H9 (cell line): Measurements from ENCODE around the gene DGKD. TPM values are rescaled to one million over a fixed set of nuclear protein-coding genes. Genes with fewer than 3 reads are reported as not detected.

Source experiments
- DNase-seq: peaks from one replicate; pipeline ENCODE4 v3.0.0-alpha.2; 2017
- H2AFZ ChIP-seq: one replicate; pipeline ENCODE4 v1.6.1; 2013; ENCODE audit warnings: mild to moderate bottlenecking, low read length, control low read depth, moderate library complexity
- H2AK5ac ChIP-seq: 2 replicates; pipeline ENCODE4 v1.6.1; 2013; ENCODE audit warnings: low read length, control low read depth, mixed read lengths; ENCODE audit not compliant: insufficient read length
- H2BK120ac ChIP-seq: one replicate; pipeline ENCODE4 v1.6.1; 2013; ENCODE audit warnings: low read depth, mild to moderate bottlenecking, low read length, control low read depth, inconsistent platforms; ENCODE audit not compliant: poor library complexity, severe bottlenecking
- H2BK12ac ChIP-seq: 2 replicates; pipeline ENCODE4 v1.6.1; 2013; ENCODE audit warnings: low read length, control low read depth, mixed read lengths, low read depth; ENCODE audit not compliant: insufficient read length
- H2BK15ac ChIP-seq: 2 replicates; pipeline ENCODE4 v1.6.1; 2013; ENCODE audit warnings: low read depth, low read length, control low read depth
- H2BK20ac ChIP-seq: one replicate; pipeline ENCODE4 v1.6.1; 2013; ENCODE audit warnings: low read depth, mild to moderate bottlenecking, low read length, control low read depth, inconsistent platforms; ENCODE audit not compliant: poor library complexity, severe bottlenecking
- H2BK5ac ChIP-seq: 2 replicates; pipeline ENCODE4 v1.6.1; 2013; ENCODE audit warnings: low read length, control low read depth, mixed read lengths; ENCODE audit not compliant: insufficient read length
- H3K14ac ChIP-seq: 2 replicates; pipeline ENCODE4 v1.6.1; 2013; ENCODE audit warnings: low read length, control low read depth; ENCODE audit not compliant: insufficient read depth
- H3K18ac ChIP-seq: 2 replicates; pipeline ENCODE4 v1.6.1; 2013; ENCODE audit warnings: low read depth, mild to moderate bottlenecking, mixed read lengths, low read length, control low read depth; ENCODE audit not compliant: insufficient read length
- H3K23ac ChIP-seq: 2 replicates; pipeline ENCODE4 v1.6.1; 2013; ENCODE audit warnings: low read length, control low read depth, mixed read lengths, low read depth; ENCODE audit not compliant: insufficient read length
- H3K23me2 ChIP-seq: 2 replicates; pipeline ENCODE4 v1.6.1; 2013; ENCODE audit warnings: low read depth, mild to moderate bottlenecking, mixed read lengths, low read length, control low read depth; ENCODE audit not compliant: insufficient read length, poor library complexity, severe bottlenecking
- H3K27ac ChIP-seq: 2 replicates; pipeline ENCODE4 v1.5.1; 2013; ENCODE audit warnings: low read length, control low read depth, mixed read lengths, low read depth; ENCODE audit not compliant: insufficient read length
- H3K27me3 ChIP-seq: 2 replicates; pipeline ENCODE4 v1.6.1; 2013; ENCODE audit warnings: low read length, control low read depth, inconsistent platforms; ENCODE audit not compliant: insufficient read depth
- H3K4ac ChIP-seq: 2 replicates; pipeline ENCODE4 v1.6.1; 2013; ENCODE audit warnings: low read depth, mild to moderate bottlenecking, control low read depth, inconsistent platforms, low read length, moderate library complexity
- H3K4me1 ChIP-seq: 2 replicates; pipeline ENCODE4 v1.6.1; 2013; ENCODE audit warnings: low read length, control low read depth, inconsistent platforms; ENCODE audit not compliant: insufficient read depth
- H3K4me2 ChIP-seq: 2 replicates; pipeline ENCODE4 v1.6.1; 2013; ENCODE audit warnings: low read length, control low read depth, mixed read lengths; ENCODE audit not compliant: insufficient read length, insufficient read depth
- H3K56ac ChIP-seq: 2 replicates; pipeline ENCODE4 v1.6.1; 2013; ENCODE audit warnings: low read depth, mild to moderate bottlenecking, mixed read lengths, low read length, control low read depth; ENCODE audit not compliant: insufficient read length
- H3K79me1 ChIP-seq: 2 replicates; pipeline ENCODE4 v1.6.1; 2013; ENCODE audit warnings: low read depth, mild to moderate bottlenecking, moderate library complexity, low read length, control low read depth, inconsistent platforms; ENCODE audit not compliant: insufficient read depth, poor library complexity, severe bottlenecking
- H3K79me2 ChIP-seq: 2 replicates; pipeline ENCODE4 v1.6.1; 2013; ENCODE audit warnings: low read length, control low read depth, inconsistent platforms; ENCODE audit not compliant: insufficient read depth
- H3K9ac ChIP-seq: 2 replicates; pipeline ENCODE4 v1.6.1; 2013; ENCODE audit warnings: low read length, control low read depth, mixed read lengths; ENCODE audit not compliant: insufficient read length; ENCODE audit errors: extremely low read depth
- H3K9me3 ChIP-seq: one replicate; pipeline ENCODE4 v1.6.1; 2013; ENCODE audit warnings: low read depth, low read length, inconsistent platforms; ENCODE audit not compliant: control insufficient read depth
- H3T11ph ChIP-seq: one replicate; pipeline ENCODE4 v1.6.1; 2013; ENCODE audit warnings: mild to moderate bottlenecking, low read length, control low read depth, inconsistent platforms
- H4K20me1 ChIP-seq: one replicate; pipeline ENCODE4 v1.6.1; 2013; ENCODE audit not compliant: control insufficient read depth, insufficient read length, insufficient read depth
- H4K5ac ChIP-seq: 2 replicates; pipeline ENCODE4 v1.6.1; 2013; ENCODE audit warnings: low read depth, mild to moderate bottlenecking, mixed read lengths, low read length, control low read depth; ENCODE audit not compliant: insufficient read length
- H4K8ac ChIP-seq: replicated peaks from 2 replicates; pipeline ENCODE4 v1.6.1; 2013; ENCODE audit warnings: low read length, control low read depth, mixed read lengths, low read depth; ENCODE audit not compliant: insufficient read length
- H4K91ac ChIP-seq: 2 replicates; pipeline ENCODE4 v1.6.1; 2013; ENCODE audit warnings: low read depth, mild to moderate bottlenecking, moderate library complexity, mixed read lengths, low read length, control low read depth; ENCODE audit not compliant: insufficient read length
- H3K27ac Mint-ChIP-seq, 3 experiments: 2 replicates in 2 of 3; 3 replicates in 1 of 3; pipeline ENCODE4 v1.8.0; 2020 to 2021; ENCODE audit warnings: mixed read lengths in 3 of 3, mild to moderate bottlenecking in 1 of 3, moderate library complexity in 1 of 3
- H3K27me3 Mint-ChIP-seq: 2 replicates; pipeline ENCODE4 v1.8.0; 2021; ENCODE audit warnings: low read depth, mild to moderate bottlenecking, moderate library complexity, mixed read lengths
- H3K36me3 Mint-ChIP-seq, 3 experiments: 2 replicates in 2 of 3; 3 replicates in 1 of 3; pipeline ENCODE4 v1.8.0; 2020 to 2021; ENCODE audit warnings: low read depth in 3 of 3, mixed read lengths in 3 of 3; ENCODE audit not compliant: insufficient read depth in 1 of 3
- H3K4me1 Mint-ChIP-seq, 2 experiments: 2 replicates each; pipeline ENCODE4 v1.8.0; 2020; ENCODE audit warnings: mixed read lengths in 2 of 2
- H3K4me3 Mint-ChIP-seq, 2 experiments: 2 replicates in 1 of 2; 3 replicates in 1 of 2; pipeline ENCODE4 v1.8.0; 2020 to 2021; ENCODE audit warnings: mild to moderate bottlenecking in 2 of 2, mixed read lengths in 2 of 2, moderate library complexity in 1 of 2
- H3K9me3 Mint-ChIP-seq, 2 experiments: 2 replicates in 1 of 2; 3 replicates in 1 of 2; pipeline ENCODE4 v1.8.0; 2020; ENCODE audit warnings: mild to moderate bottlenecking in 2 of 2, mixed read lengths in 2 of 2, moderate library complexity in 1 of 2
- WGBS: extraction: QIAGEN DNeasy Blood & Tissue Kit; methylation state at CpG from one replicate; pipeline ENCODE4 v1.1.7; 2013; ENCODE audit warnings: missing lambda C conversion rate, low lambda C conversion rate, mixed read lengths; ENCODE audit not compliant: insufficient read length; ENCODE audit errors: extremely low coverage; 5-methylcytosine and 5-hydroxymethylcytosine counted together
- total RNA-seq: library from RNA; stranded (reverse); gene quantifications from 2 replicates; pipeline ENCODE4 v1.2.1, GENCODE V29; 2021
- TF ChIP-seq, protein P1 (sequence below): fragments of 200-600 bp; sonication (generic); conservative IDR thresholded peaks from 3 replicates; pipeline ENCODE4 v1.8.0; 2021; ENCODE audit warnings: antibody characterized with exemption, mild to moderate bottlenecking

Gene DGKD
- total RNA-seq, 1 experiment from 2014 or later = 20.7 TPM

DNA sequence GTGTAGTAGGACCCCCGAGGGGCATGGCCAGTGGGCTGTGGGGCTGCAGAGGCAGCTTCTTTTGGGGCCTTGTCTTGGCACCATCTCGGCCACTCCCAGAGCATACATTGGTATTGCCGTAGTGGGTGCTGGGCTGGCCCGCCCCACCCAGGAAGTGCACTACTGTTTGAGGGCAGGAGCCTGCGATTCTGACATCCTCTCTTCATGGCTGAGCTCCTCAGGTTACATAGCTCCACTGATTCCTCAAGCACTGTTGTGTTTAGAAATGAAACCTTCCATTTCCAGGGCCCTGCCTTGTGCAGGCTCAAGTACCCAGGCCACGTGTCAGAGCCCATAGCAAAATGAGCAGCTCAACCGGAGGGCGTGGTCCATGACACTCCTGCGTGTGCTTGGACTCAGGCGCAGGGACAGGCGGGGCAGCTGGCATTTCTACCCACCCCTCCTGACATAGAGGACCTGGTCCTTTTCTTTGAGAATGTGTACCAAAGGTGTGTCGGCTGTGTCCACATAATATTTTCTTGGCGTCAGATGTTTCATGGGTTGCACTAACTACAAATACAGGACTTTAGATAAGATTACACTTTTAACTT lies 67.9 kb downstream of the DGKD start:
- H3K9me3 ChIP-seq = no peaks in the 10 kb centered on the region
- H4K91ac ChIP-seq = no peak overlapping the region
- H3K23ac ChIP-seq = no peak overlapping the region
- no peak overlapping the region for H4K5ac ChIP-seq
- H4K8ac ChIP-seq = no peak overlapping the region
- H3K4me1 ChIP-seq = peaks cover 8% of the 10 kb centered on the region; the same call in 1 of the 2 replicates
- H3K27me3 ChIP-seq = no peaks in the 10 kb centered on the region
- H3K27ac ChIP-seq = no peak overlapping the region
- TF ChIP-seq, protein P1, sequence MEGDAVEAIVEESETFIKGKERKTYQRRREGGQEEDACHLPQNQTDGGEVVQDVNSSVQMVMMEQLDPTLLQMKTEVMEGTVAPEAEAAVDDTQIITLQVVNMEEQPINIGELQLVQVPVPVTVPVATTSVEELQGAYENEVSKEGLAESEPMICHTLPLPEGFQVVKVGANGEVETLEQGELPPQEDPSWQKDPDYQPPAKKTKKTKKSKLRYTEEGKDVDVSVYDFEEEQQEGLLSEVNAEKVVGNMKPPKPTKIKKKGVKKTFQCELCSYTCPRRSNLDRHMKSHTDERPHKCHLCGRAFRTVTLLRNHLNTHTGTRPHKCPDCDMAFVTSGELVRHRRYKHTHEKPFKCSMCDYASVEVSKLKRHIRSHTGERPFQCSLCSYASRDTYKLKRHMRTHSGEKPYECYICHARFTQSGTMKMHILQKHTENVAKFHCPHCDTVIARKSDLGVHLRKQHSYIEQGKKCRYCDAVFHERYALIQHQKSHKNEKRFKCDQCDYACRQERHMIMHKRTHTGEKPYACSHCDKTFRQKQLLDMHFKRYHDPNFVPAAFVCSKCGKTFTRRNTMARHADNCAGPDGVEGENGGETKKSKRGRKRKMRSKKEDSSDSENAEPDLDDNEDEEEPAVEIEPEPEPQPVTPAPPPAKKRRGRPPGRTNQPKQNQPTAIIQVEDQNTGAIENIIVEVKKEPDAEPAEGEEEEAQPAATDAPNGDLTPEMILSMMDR = no peak
- no CpG with 5 or more reads among the region's 13 CpGs for WGBS
- no peak overlapping the region for H2BK20ac ChIP-seq
- H3K4me2 ChIP-seq = no peak overlapping the region
- H3K23me2 ChIP-seq = no peaks in the 10 kb centered on the region
- H3K4ac ChIP-seq = no peak overlapping the region
- peaks cover 2% of the 10 kb centered on the region for H4K20me1 ChIP-seq
- no peak overlapping the region for H3K9ac ChIP-seq
- H3K27me3 Mint-ChIP-seq = no peaks in the 10 kb centered on the region
- H3K27ac Mint-ChIP-seq = peak overlapping the region in 2 of 3 experiments; percentile 79 to 96; a peak in 6 of 7 replicates
- H3K56ac ChIP-seq = no peak overlapping the region
- no peaks in the 10 kb centered on the region for H3K9me3 Mint-ChIP-seq
- no peak overlapping the region for H2BK15ac ChIP-seq
- H3K18ac ChIP-seq = no peak overlapping the region
- no peak overlapping the region for H2AFZ ChIP-seq
- H3K14ac ChIP-seq = no peak overlapping the region
- DNase-seq = no peak
- H3K36me3 Mint-ChIP-seq = peaks cover 0 to 5% (median 2%) of the 10 kb centered on the region in 3 experiments; a peak in 2 of 7 replicates
- no peak overlapping the region for H2BK120ac ChIP-seq
- no peak overlapping the region for H2BK5ac ChIP-seq
- no peaks in the 10 kb centered on the region for H3K79me2 ChIP-seq
- no peak overlapping the region for H2AK5ac ChIP-seq
- no peak overlapping the region for H2BK12ac ChIP-seq
- no peak overlapping the region for H3K4me3 Mint-ChIP-seq
- peaks cover 35 to 42% of the 10 kb centered on the region in 2 experiments for H3K4me1 Mint-ChIP-seq
- H3T11ph ChIP-seq = no peak overlapping the region
- no peaks in the 10 kb centered on the region for H3K79me1 ChIP-seq
